ENCODE data around the gene DEF6. TPM values are rescaled to one million over a fixed set of nuclear protein-coding genes. Genes with fewer than 3 reads are reported as not detected.

DEF6 gene
- total RNA-seq, 1 experiment from 2014 or later: 5.6 TPM

DNA sequence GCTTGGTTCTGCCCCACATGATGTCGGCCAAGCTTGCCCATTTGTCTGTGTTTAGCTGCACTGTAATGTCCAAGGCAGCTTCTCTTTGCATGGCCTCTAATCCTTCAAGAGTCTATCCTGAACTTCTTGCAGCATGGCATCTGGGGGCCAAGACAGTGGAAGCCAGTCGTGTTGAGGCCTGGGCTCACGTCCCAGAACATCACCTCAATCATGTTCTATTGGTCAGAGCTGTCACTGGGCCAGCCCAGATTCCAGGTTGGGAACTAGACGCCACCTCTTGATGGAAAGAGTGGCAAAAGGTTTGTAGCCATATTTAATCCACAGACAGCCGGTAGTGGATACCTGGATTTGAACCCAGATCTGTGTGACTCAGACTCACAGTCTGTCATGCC lies 70.0 kb downstream of the DEF6 start:
- H3K9ac ChIP-seq (ENCODE audit: extremely low read depth, insufficient read length, low read length): no peak overlapping the region
- no peak overlapping the region for H2BK12ac ChIP-seq (ENCODE audit: insufficient read length, low read depth, low read length)
- no peaks in the 10 kb centered on the region for H3K27me3 ChIP-seq (ENCODE audit: insufficient read depth, low read length)
- peaks cover 2% of the 10 kb centered on the region; the same call in 1 of the 2 replicates for H3K4me1 ChIP-seq (ENCODE audit: insufficient read depth, low read length)
- H3K79me2 ChIP-seq (ENCODE audit: insufficient read depth, low read length): no peaks in the 10 kb centered on the region
- no peak overlapping the region for H4K5ac ChIP-seq (ENCODE audit: insufficient read length, low read depth, low read length)
- H3K9me3 Mint-ChIP-seq: no peaks in the 10 kb centered on the region
- no CpG with 5 or more reads among the region's 5 CpGs for WGBS (ENCODE audit: extremely low coverage, insufficient read length, low lambda C conversion rate)
- no peak overlapping the region for H3K4me2 ChIP-seq (ENCODE audit: insufficient read depth, insufficient read length, low read length)
- no peak overlapping the region for H3K56ac ChIP-seq (ENCODE audit: insufficient read length, low read depth, low read length)
- no peak for DNase-seq
- H2BK15ac ChIP-seq (ENCODE audit: low read depth, low read length): no peak overlapping the region
- H3K23ac ChIP-seq (ENCODE audit: insufficient read length, low read depth, low read length): no peak overlapping the region
- no peaks in the 10 kb centered on the region for H3K23me2 ChIP-seq (ENCODE audit: insufficient read length, low read depth, low read length, poor library complexity, severe bottlenecking)
- H2AK5ac ChIP-seq (ENCODE audit: insufficient read length, low read length): no peak overlapping the region
- no peaks in the 10 kb centered on the region for H3K79me1 ChIP-seq (ENCODE audit: insufficient read depth, low read depth, low read length, poor library complexity, severe bottlenecking)
- H3K27ac Mint-ChIP-seq: no peak overlapping the region; a peak in 1 of 7 replicates
- H3K9me3 ChIP-seq (ENCODE audit: control insufficient read depth, low read depth, low read length): no peaks in the 10 kb centered on the region
- no peak overlapping the region for H3T11ph ChIP-seq (ENCODE audit: low read length)
- H3K27me3 Mint-ChIP-seq (ENCODE audit: low read depth): no peaks in the 10 kb centered on the region
- H3K4me1 Mint-ChIP-seq: peaks cover 7 to 13% of the 10 kb centered on the region in 2 experiments
- H3K27ac ChIP-seq (ENCODE audit: insufficient read length, low read depth, low read length): no peak overlapping the region
- H3K4ac ChIP-seq (ENCODE audit: low read depth, low read length): no peak overlapping the region
- no peak overlapping the region for H4K91ac ChIP-seq (ENCODE audit: insufficient read length, low read depth, low read length)
- no peak overlapping the region for H2BK120ac ChIP-seq (ENCODE audit: low read depth, low read length, poor library complexity, severe bottlenecking)
- H4K20me1 ChIP-seq (ENCODE audit: control insufficient read depth, insufficient read depth, insufficient read length): no peaks in the 10 kb centered on the region
- TF ChIP-seq, protein P1, sequence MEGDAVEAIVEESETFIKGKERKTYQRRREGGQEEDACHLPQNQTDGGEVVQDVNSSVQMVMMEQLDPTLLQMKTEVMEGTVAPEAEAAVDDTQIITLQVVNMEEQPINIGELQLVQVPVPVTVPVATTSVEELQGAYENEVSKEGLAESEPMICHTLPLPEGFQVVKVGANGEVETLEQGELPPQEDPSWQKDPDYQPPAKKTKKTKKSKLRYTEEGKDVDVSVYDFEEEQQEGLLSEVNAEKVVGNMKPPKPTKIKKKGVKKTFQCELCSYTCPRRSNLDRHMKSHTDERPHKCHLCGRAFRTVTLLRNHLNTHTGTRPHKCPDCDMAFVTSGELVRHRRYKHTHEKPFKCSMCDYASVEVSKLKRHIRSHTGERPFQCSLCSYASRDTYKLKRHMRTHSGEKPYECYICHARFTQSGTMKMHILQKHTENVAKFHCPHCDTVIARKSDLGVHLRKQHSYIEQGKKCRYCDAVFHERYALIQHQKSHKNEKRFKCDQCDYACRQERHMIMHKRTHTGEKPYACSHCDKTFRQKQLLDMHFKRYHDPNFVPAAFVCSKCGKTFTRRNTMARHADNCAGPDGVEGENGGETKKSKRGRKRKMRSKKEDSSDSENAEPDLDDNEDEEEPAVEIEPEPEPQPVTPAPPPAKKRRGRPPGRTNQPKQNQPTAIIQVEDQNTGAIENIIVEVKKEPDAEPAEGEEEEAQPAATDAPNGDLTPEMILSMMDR (conservative IDR thresholded peaks at IDR 0.05): no peak
- H3K18ac ChIP-seq (ENCODE audit: insufficient read length, low read depth, low read length): no peak overlapping the region
- H3K36me3 Mint-ChIP-seq (ENCODE audit: insufficient read depth in 1 of 3, low read depth in 3 of 3): peaks cover 0 to 2% (median 0%) of the 10 kb centered on the region in 3 experiments; a peak in 2 of 7 replicates
- no peak overlapping the region for H4K8ac ChIP-seq (replicated peaks; ENCODE audit: insufficient read length, low read depth, low read length)
- H3K14ac ChIP-seq (ENCODE audit: insufficient read depth, low read length): no peak overlapping the region
- no peak overlapping the region for H3K4me3 Mint-ChIP-seq
- no peak overlapping the region for H2BK20ac ChIP-seq (ENCODE audit: low read depth, low read length, poor library complexity, severe bottlenecking)
- H2BK5ac ChIP-seq (ENCODE audit: insufficient read length, low read length): no peak overlapping the region
- no peak overlapping the region for H2AFZ ChIP-seq (ENCODE audit: low read length)
